Midbrain (tissue), 1 donor: ENCODE data around the gene CC2D2A.

Experiments
- DNase-seq: peaks from one replicate; lab custom pipeline; 2025; lab: John Stamatoyannopoulos, UW

Gene CC2D2A

GRCh38 chr4:15648600-15648999 is 178.9 kb downstream of the CC2D2A start:
- DNase-seq = no peak

- DNase-seq = peak; percentile 62
These were observed 180.3 kb downstream of the CC2D2A start for GRCh38 chr4:15649914-15650545.
